ENCODE data around the gene PHACTR1. TPM values are rescaled to one million over a fixed set of nuclear protein-coding genes. Genes with fewer than 3 reads are reported as not detected.

Gene PHACTR1
- polyA plus RNA-seq, 1 donor, result 7.0 TPM

- DNase-seq (ENCODE audit: low read depth), result no peak
Measured at GRCh38 chr6:13260831-13261230, 544.3 kb downstream of the PHACTR1 start.

GRCh38 chr6:13261464-13261994 lies 545.0 kb downstream of the PHACTR1 start:
- DNase-seq (ENCODE audit: low read depth), result no peak

GRCh38 chr6:13262302-13263230 lies 546.0 kb downstream of the PHACTR1 start:
- DNase-seq (ENCODE audit: low read depth), result no peak

- DNase-seq (ENCODE audit: low read depth), result no peak
Measured at GRCh38 chr6:13263669-13264068, 547.1 kb downstream of the PHACTR1 start.

- no peak for DNase-seq (ENCODE audit: low read depth)
Measured at GRCh38 chr6:13267142-13267651, 550.6 kb downstream of the PHACTR1 start.

- DNase-seq (ENCODE audit: low read depth), result no peak
Measured at GRCh38 chr6:13268913-13269518, 552.4 kb downstream of the PHACTR1 start.

GRCh38 chr6:13272131-13273046 lies 555.8 kb downstream of the PHACTR1 start:
- DNase-seq (ENCODE audit: low read depth), result no peak

GRCh38 chr6:13273202-13273930 lies 556.8 kb downstream of the PHACTR1 start:
- no peak for DNase-seq (ENCODE audit: low read depth)

GRCh38 chr6:13273931-13274706 lies 557.6 kb downstream of the PHACTR1 start:
- DNase-seq (ENCODE audit: low read depth), result no peak

GRCh38 chr6:13274707-13275434 lies 558.3 kb downstream of the PHACTR1 start:
- no peak for DNase-seq (ENCODE audit: low read depth)

GRCh38 chr6:13275435-13275989 lies 558.9 kb downstream of the PHACTR1 start:
- DNase-seq (ENCODE audit: low read depth), result no peak

GRCh38 chr6:13277231-13277630 lies 560.7 kb downstream of the PHACTR1 start:
- no peak for DNase-seq (ENCODE audit: low read depth)

- DNase-seq (ENCODE audit: low read depth), result no peak
Measured at GRCh38 chr6:13278164-13278563, 561.6 kb downstream of the PHACTR1 start.

- DNase-seq (ENCODE audit: low read depth), result peak; percentile 28
Measured at GRCh38 chr6:13278991-13279390, 562.4 kb downstream of the PHACTR1 start.

GRCh38 chr6:13280254-13280653 lies 563.7 kb downstream of the PHACTR1 start:
- DNase-seq (ENCODE audit: low read depth), result no peak

GRCh38 chr6:13281686-13282085 lies 565.1 kb downstream of the PHACTR1 start:
- DNase-seq (ENCODE audit: low read depth), result no peak

- no peak for DNase-seq (ENCODE audit: low read depth)
Measured at GRCh38 chr6:13282393-13283069, 566.0 kb downstream of the PHACTR1 start.

- DNase-seq (ENCODE audit: low read depth), result no peak
Measured at GRCh38 chr6:13283331-13283730, 566.8 kb downstream of the PHACTR1 start.

All from forelimb muscle (tissue), 1 donor.